Stomach smooth muscle (tissue), 2 donors: ENCODE measurements around the gene UST.
"Not testable (repeated sequence)": the region's sequence is repeated elsewhere in the genome, so short reads cannot be mapped to it uniquely, and the experiment has no call there.

ENCODE experiments used
- H3K27ac ChIP-seq: one replicate; pipeline ENCODE4 v1.7.0; 2013; ENCODE audit warnings: mild to moderate bottlenecking, low read length, inconsistent platforms
- H3K27me3 ChIP-seq, 2 donors: one replicate each; pipeline ENCODE4 v1.7.0; 2013; ENCODE audit warnings: low read length in 2 of 2; ENCODE audit not compliant: insufficient read depth in 2 of 2, control insufficient read depth in 1 of 2
- H3K36me3 ChIP-seq, 2 donors: one replicate each; pipeline ENCODE4 v1.7.0; 2013; ENCODE audit warnings: low read length in 2 of 2; ENCODE audit not compliant: control insufficient read depth in 2 of 2, insufficient read depth in 2 of 2
- H3K4me1 ChIP-seq: one replicate; pipeline ENCODE4 v1.7.0; 2013; ENCODE audit warnings: low read length; ENCODE audit not compliant: control insufficient read depth, insufficient read depth
- H3K4me3 ChIP-seq, 2 donors: one replicate each; pipeline ENCODE4 v1.7.0; 2013; ENCODE audit warnings: low read length in 2 of 2
- H3K9ac ChIP-seq, 2 donors: one replicate each; pipeline ENCODE4 v1.7.0; 2013; ENCODE audit warnings: low read length in 2 of 2, mild to moderate bottlenecking in 1 of 2
- H3K9me3 ChIP-seq, 2 donors: one replicate each; pipeline ENCODE4 v1.7.0; 2013; ENCODE audit warnings: low read length in 2 of 2; ENCODE audit not compliant: control insufficient read depth in 2 of 2
- donor health status: healthy.
- donor health status: Pancreatic carcinoma.

UST gene

DNA sequence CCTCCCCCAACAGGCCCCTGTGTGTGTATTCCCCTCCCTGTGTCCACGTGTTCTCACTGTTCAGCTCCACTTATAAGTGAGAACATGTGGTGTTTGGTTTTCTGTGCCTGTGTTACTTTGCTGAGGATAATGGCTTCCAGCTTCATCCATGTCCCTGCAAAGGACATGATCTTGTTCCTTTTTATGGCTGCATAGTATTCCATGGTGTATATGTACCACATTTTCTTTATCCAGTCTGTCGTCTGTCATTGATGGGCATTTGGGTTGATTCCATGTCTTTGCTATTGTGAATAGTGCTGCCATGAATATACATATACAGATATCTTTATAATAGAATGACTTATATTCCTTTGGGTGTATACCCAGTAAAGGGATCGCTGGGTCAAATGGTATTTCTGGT, 106.3 kb downstream of the UST start:
- not testable (repeated sequence) for H3K4me3 ChIP-seq, H3K27me3 ChIP-seq, H3K9ac ChIP-seq, H3K27ac ChIP-seq, H3K4me1 ChIP-seq, H3K9me3 ChIP-seq, H3K36me3 ChIP-seq

DNA sequence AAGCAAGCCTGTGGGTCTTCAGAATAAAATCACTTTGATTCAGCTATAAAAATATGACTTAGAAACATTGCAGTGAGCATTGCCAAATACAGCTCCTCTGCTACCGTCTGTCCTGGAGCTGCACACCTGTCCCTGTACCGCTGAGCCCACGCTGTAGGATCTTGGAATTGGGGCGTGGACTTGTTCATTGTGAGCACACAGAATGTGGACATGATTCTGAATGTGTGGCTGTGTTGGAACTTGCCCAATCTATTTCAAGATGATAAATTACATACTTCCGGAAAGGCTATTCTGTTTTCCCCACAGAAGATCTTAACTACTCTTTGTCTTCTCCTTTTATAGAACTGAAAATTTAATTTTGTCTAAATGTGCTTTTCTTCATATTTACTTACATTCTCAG, 107.3 kb downstream of the UST start:
- no peak overlapping the region for H3K27ac ChIP-seq
- peaks cover 2% of the 10 kb centered on the region for H3K4me1 ChIP-seq

GRCh38 chr6:148854992-148855391, 108.2 kb downstream of the UST start:
- no peak overlapping the region for H3K27ac ChIP-seq
- H3K27me3 ChIP-seq, result no peaks in the 10 kb centered on the region
- H3K4me3 ChIP-seq, result no peak overlapping the region
- peaks cover 2% of the 10 kb centered on the region for H3K4me1 ChIP-seq
- no peaks in the 10 kb centered on the region for H3K36me3 ChIP-seq
- H3K9ac ChIP-seq, result no peak overlapping the region
- H3K9me3 ChIP-seq, result no peaks in the 10 kb centered on the region

More for the DNA sequence above, 107.3 kb downstream of the UST start:
- Histone ChIP-seq H3K9ac (no peak overlapping the region), H3K27me3 (no peaks in the 10 kb centered on the region), H3K4me3 (no peak overlapping the region), H3K36me3 (no peaks in the 10 kb centered on the region), H3K9me3 (no peaks in the 10 kb centered on the region)

GRCh38 chr6:148855744-148856143, 108.9 kb downstream of the UST start:
- no peak overlapping the region for H3K9ac ChIP-seq
- H3K36me3 ChIP-seq, result no peaks in the 10 kb centered on the region
- H3K27me3 ChIP-seq, result no peaks in the 10 kb centered on the region
- H3K9me3 ChIP-seq, result no peaks in the 10 kb centered on the region
- H3K27ac ChIP-seq, result no peak overlapping the region
- no peak overlapping the region for H3K4me3 ChIP-seq
- H3K4me1 ChIP-seq, result peaks cover 2% of the 10 kb centered on the region

DNA sequence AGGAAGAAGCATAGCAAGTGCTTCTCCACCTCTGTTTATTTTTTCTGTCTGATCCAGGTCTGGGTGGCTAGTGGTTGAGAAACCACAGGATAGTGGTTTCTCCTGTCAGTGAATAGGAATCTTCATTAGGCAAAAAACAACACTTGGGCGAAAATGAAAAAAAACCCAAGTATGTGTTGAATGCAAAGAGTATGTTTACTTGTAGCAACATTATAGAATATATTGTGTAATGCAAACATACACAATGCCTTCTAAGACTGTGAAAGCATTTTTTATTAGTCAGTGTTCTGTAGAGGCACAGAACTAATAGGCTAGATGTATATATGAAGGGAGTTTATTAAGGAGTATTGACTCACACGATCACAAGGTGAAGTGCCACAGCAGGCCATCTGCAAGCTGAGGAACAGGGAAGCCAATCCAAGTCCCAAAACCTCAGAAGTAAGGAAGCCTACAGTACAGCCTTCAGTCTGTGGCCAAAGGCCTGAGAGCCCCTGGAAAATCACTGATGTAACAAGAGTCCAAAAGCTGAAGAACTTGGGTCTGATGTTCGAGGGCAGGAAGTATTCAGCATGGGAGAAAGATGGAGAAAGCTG, 111.1 kb downstream of the UST start:
- H3K4me1 ChIP-seq, result peaks cover 2% of the 10 kb centered on the region

DNA sequence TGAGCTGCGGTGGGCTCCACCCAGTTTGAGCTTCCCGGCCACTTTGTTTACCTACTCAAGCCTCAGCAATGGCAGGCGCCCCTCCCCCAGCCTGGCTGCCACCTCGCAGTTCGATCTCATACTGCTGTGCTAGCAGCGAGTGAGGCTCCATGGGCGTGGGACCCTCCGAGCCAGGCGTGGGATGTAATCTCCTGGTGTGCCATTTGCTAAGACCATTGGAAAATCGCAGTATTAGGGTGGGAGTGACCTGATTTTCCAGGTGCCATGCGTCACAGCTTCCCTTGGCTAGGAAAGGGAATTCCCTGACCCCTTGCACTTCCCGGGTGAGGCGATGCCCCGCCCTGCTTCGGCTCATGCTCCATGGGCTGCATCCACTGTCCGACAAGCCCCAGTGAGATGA, 117.3 kb downstream of the UST start:
- not testable (repeated sequence) for H3K4me3 ChIP-seq, H3K4me1 ChIP-seq, H3K9me3 ChIP-seq, H3K27me3 ChIP-seq, H3K9ac ChIP-seq, H3K27ac ChIP-seq, H3K36me3 ChIP-seq

More for the DNA sequence above, 111.1 kb downstream of the UST start:
- Histone ChIP-seq H3K36me3 (no peaks in the 10 kb centered on the region), H3K27me3 (no peaks in the 10 kb centered on the region), H3K9me3 (no peaks in the 10 kb centered on the region), H3K27ac (no peak overlapping the region), H3K9ac (no peak overlapping the region), H3K4me3 (no peak overlapping the region)

DNA sequence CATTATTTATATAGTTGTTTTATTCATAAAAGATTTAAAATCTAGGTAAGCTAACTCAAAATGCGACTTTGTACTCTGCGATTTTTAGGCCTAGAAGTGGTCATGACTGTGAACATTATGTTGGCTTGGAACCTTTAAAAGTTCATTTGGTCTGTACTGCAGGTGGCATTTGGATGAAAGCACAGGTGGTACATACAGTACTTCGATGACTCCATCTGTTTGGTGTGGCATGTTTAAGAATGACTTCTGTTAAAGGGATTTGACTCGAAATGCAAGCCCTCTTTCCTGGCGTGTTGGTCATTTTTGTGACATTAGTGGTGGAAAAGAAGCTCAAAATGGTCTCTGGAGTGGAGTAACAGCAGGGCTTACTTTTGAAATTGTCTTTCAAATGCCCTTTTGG, 118.1 kb downstream of the UST start:
- Histone ChIP-seq H3K27ac (no peak overlapping the region), H3K9me3 (no peaks in the 10 kb centered on the region), H3K27me3 (no peaks in the 10 kb centered on the region), H3K4me1 (peaks cover 11% of the 10 kb centered on the region), H3K36me3 (no peaks in the 10 kb centered on the region), H3K4me3 (no peak overlapping the region), H3K9ac (no peak overlapping the region)

- H3K9me3 ChIP-seq, result no peaks in the 10 kb centered on the region
- no peaks in the 10 kb centered on the region for H3K27me3 ChIP-seq
- H3K4me1 ChIP-seq, result peaks cover 13% of the 10 kb centered on the region
- no peak overlapping the region for H3K9ac ChIP-seq
- H3K4me3 ChIP-seq, result no peak overlapping the region
- H3K36me3 ChIP-seq, result no peaks in the 10 kb centered on the region
- H3K27ac ChIP-seq, result no peak overlapping the region
Measured at GRCh38 chr6:148866657-148867268, 119.9 kb downstream of the UST start.

GRCh38 chr6:148867862-148868261, 121.0 kb downstream of the UST start:
- Histone ChIP-seq H3K27ac (no peak overlapping the region), H3K36me3 (no peaks in the 10 kb centered on the region), H3K9me3 (no peaks in the 10 kb centered on the region), H3K4me3 (no peak overlapping the region), H3K9ac (no peak overlapping the region), H3K4me1 (peaks cover 13% of the 10 kb centered on the region), H3K27me3 (no peaks in the 10 kb centered on the region)

GRCh38 chr6:148868314-148868713, 121.5 kb downstream of the UST start:
- Histone ChIP-seq H3K36me3 (no peaks in the 10 kb centered on the region), H3K27me3 (no peaks in the 10 kb centered on the region), H3K9ac (no peak overlapping the region), H3K27ac (no peak overlapping the region), H3K9me3 (no peaks in the 10 kb centered on the region), H3K4me3 (no peak overlapping the region), H3K4me1 (peaks cover 13% of the 10 kb centered on the region)

GRCh38 chr6:148868901-148869300, 122.1 kb downstream of the UST start:
- peaks cover 18% of the 10 kb centered on the region for H3K4me1 ChIP-seq
- no peaks in the 10 kb centered on the region for H3K27me3 ChIP-seq
- H3K36me3 ChIP-seq, result no peaks in the 10 kb centered on the region
- H3K9ac ChIP-seq, result no peak overlapping the region
- H3K27ac ChIP-seq, result no peak overlapping the region
- no peaks in the 10 kb centered on the region for H3K9me3 ChIP-seq
- no peak overlapping the region for H3K4me3 ChIP-seq
